HepG2 (cell line): Measurements from ENCODE around the gene ZBTB7B. TPM values are rescaled to one million over a fixed set of nuclear protein-coding genes. Genes with fewer than 3 reads are reported as not detected.

Experiments
- ATAC-seq: fragments of 200-7000 bp; cut with Tn5 transposase; 3 replicates; pipeline ENCODE4 v1.9.1; 2020; ENCODE audit warnings: mild to moderate bottlenecking, moderate library complexity
- BruUV-seq: library from RNA; stranded (reverse); fragments of 400-500 nt; replicated peaks from 2 replicates; lab custom pipeline; 2021; lab: Mats Ljungman, UMichigan
- CTCF ChIA-PET: fragments of 300-600 bp; formaldehyde crosslinking; extraction: SDS; loops from one replicate; lab custom pipeline; 2021; ENCODE audit warnings: low total read pairs, inconsistent platforms, low intra/inter-chr PET ratio; lab: Yijun Ruan, JAX
- POLR2A ChIA-PET: fragments of 350-600 bp; sonication (Branson Sonifier 250); formaldehyde crosslinking; loops from one replicate; lab custom pipeline; 2020; ENCODE audit warnings: antibody characterized with exemption, inconsistent platforms; lab: Yijun Ruan, JAX
- DNase-seq: peaks from one replicate; pipeline ENCODE4 v3.0.0-alpha.2; 2015; ENCODE audit warnings: low spot score
- FAIRE-seq: peaks from 3 replicates; lab custom pipeline; 2011; peaks lifted over from hg19 to GRCh38; lab: Jason Lieb, UNC
- H2AFZ ChIP-seq: one replicate; pipeline ENCODE4 v1.6.1; 2011; ENCODE audit warnings: low read length, inconsistent platforms
- H3K27ac ChIP-seq: fragments of 300-600 bp; 3 replicates; pipeline ENCODE4 v1.8.0; 2011; ENCODE audit warnings: mixed run types, mild to moderate bottlenecking, mixed read lengths, low read length, inconsistent platforms; ENCODE audit not compliant: insufficient read depth; ENCODE audit errors: extremely low read length
- H3K27me3 ChIP-seq, 2 experiments: fragments of 200-600 bp in 1 of 2; 2 replicates in 1 of 2; 3 replicates in 1 of 2; pipeline versions ENCODE4 v1.6.0 to v1.8.0; 2011; ENCODE audit warnings: low read length in 2 of 2, mild to moderate bottlenecking in 2 of 2, moderate library complexity in 2 of 2, inconsistent platforms in 1 of 2; ENCODE audit not compliant: insufficient read depth in 2 of 2, control insufficient read depth in 1 of 2
- H3K36me3 ChIP-seq, 2 experiments: fragments of 200-600 bp in 1 of 2; replicated peaks in 1 of 2; 2 replicates in 1 of 2; 3 replicates in 1 of 2; pipeline versions ENCODE4 v1.5.1 to v1.8.0; 2011; ENCODE audit warnings: low read length in 2 of 2, inconsistent platforms in 1 of 2; ENCODE audit not compliant: insufficient read depth in 2 of 2, control insufficient read depth in 1 of 2
- H3K4me1 ChIP-seq: 2 replicates; pipeline ENCODE4 v1.5.1; 2012; ENCODE audit warnings: low read length, inconsistent platforms; ENCODE audit not compliant: insufficient read depth
- H3K4me2 ChIP-seq: 2 replicates; pipeline ENCODE4 v1.6.0; 2011; ENCODE audit warnings: low read depth, low read length, inconsistent platforms
- H3K4me3 ChIP-seq, 3 experiments: fragments of 200-600 bp in 1 of 3; sonication (generic), shearing (Covaris generic) in 1 of 3; replicated peaks in 1 of 3; 2 replicates each; pipeline ENCODE4 v1.5.1; 2011 to 2016; ENCODE audit warnings: low read length in 3 of 3, inconsistent platforms in 2 of 3, low read depth in 2 of 3, mild to moderate bottlenecking in 2 of 3, control low read depth in 1 of 3, mixed read lengths in 1 of 3; ENCODE audit not compliant: insufficient read depth in 1 of 3
- H3K79me2 ChIP-seq: one replicate; pipeline ENCODE4 v1.6.1; 2011; ENCODE audit warnings: low read length, inconsistent platforms; ENCODE audit not compliant: insufficient read depth
- H3K9ac ChIP-seq: 2 replicates; pipeline ENCODE4 v1.6.0; 2011; ENCODE audit warnings: mild to moderate bottlenecking, low read depth, low read length, inconsistent platforms; ENCODE audit not compliant: insufficient read depth
- H3K9me3 ChIP-seq: 2 replicates; pipeline ENCODE4 v1.5.1; 2012; ENCODE audit warnings: mild to moderate bottlenecking, low read length
- H4K20me1 ChIP-seq: 2 replicates; pipeline ENCODE4 v1.6.0; 2011; ENCODE audit warnings: inconsistent platforms, mild to moderate bottlenecking, low read length, moderate library complexity; ENCODE audit not compliant: insufficient read depth
- AGO1 ChIP-seq: fragments of 200-400 bp; formaldehyde crosslinking; IDR thresholded peaks from 2 replicates; pipeline ENCODE4 v1.6.1; 2017; ENCODE audit warnings: mild to moderate bottlenecking, low read depth, low read length, moderate library complexity; ENCODE audit not compliant: poor library complexity, severe bottlenecking
- ESRRA ChIP-seq: sonication (generic); formaldehyde crosslinking; IDR thresholded peaks from 2 replicates; pipeline ENCODE4 v1.5.1; 2020; ENCODE audit warnings: mild to moderate bottlenecking, low read depth, missing genetic modification reagents
- ZKSCAN1 ChIP-seq: fragments of 150-350 bp; IDR thresholded peaks from 2 replicates; pipeline ENCODE4 v1.6.1; 2014; ENCODE audit warnings: low read length
- ZNF235 ChIP-seq: sonication (generic); formaldehyde crosslinking; IDR thresholded peaks from 2 replicates; pipeline ENCODE4 v1.8.1; 2023; ENCODE audit warnings: mild to moderate bottlenecking, missing genetic modification reagents, borderline replicate concordance
- ZNF510 ChIP-seq: sonication (generic); formaldehyde crosslinking; IDR thresholded peaks from 2 replicates; pipeline ENCODE4 v1.4.0; 2020; ENCODE audit warnings: low read depth, mild to moderate bottlenecking, missing genetic modification reagents
- ZNF749 ChIP-seq: sonication (generic); formaldehyde crosslinking; IDR thresholded peaks from 2 replicates; pipeline ENCODE4 v1.8.0; 2022; ENCODE audit warnings: mild to moderate bottlenecking, missing genetic modification reagents, moderate library complexity, borderline replicate concordance
- ZNF782 ChIP-seq: sonication (generic); formaldehyde crosslinking; IDR thresholded peaks from 2 replicates; pipeline ENCODE4 v1.4.0; 2020; ENCODE audit warnings: missing genetic modification reagents, mild to moderate bottlenecking, borderline replicate concordance
- ZSCAN30 ChIP-seq: sonication (generic); formaldehyde crosslinking; IDR thresholded peaks from 2 replicates; pipeline ENCODE4 v1.5.0; 2020; ENCODE audit warnings: mild to moderate bottlenecking, missing genetic modification reagents
- WGBS: methylation state at CpG from one replicate; pipeline ENCODE4 v1.1.6; 2017; ENCODE audit warnings: low lambda C conversion rate; 5-methylcytosine and 5-hydroxymethylcytosine counted together
- in situ Hi-C: cut with HindIII; loops from 2 replicates; pipeline ENCODE4 v1.10.0; 2017; ENCODE audit warnings: low pct_unique_long_range_greater_than_20kb; ENCODE audit not compliant: extremely low pct_ligation_motif_present
- intact Hi-C: fragments of 100-400 bp; cut with micrococcal nuclease; formaldehyde crosslinking; loops from one replicate; pipeline ENCODE4 v1.10.0; 2022; ENCODE audit not compliant: unreplicated experiment
- polyA plus RNA-seq, 8 experiments: library from polyadenylated mRNA; depleted of rRNA in 3 of 8; stranded (reverse) in 7 of 8; unstranded in 1 of 8; fragments of >200 nt; fragmentation: Illumina TruSeq in 4 of 8; extraction: Trizol in 4 of 8; gene quantifications; 2 replicates each; pipeline versions ENCODE4 v1.2.1 to v1.2.3, GENCODE V29; 2011 to 2016; ENCODE audit warnings: low read depth in 4 of 8, missing spikeins in 1 of 8, mixed read lengths in 1 of 8; ENCODE audit not compliant: insufficient read depth in 1 of 8
- total RNA-seq, 5 experiments: library from RNA; depleted of rRNA; stranded (reverse); fragments of >200 nt; fragmentation: Illumina TruSeq; extraction: Trizol; gene quantifications; 2 replicates each; pipeline ENCODE4 v1.2.3, GENCODE V29; 2016; ENCODE audit warnings: low read depth in 1 of 5
- TF ChIP-seq, protein P1 (sequence below): sonication (generic); formaldehyde crosslinking; conservative IDR thresholded peaks from 2 replicates; pipeline ENCODE4 v1.8.0; 2022; ENCODE audit warnings: mild to moderate bottlenecking, moderate library complexity, missing genetic modification reagents
- TF ChIP-seq, protein P2 (sequence below): sonication (generic); formaldehyde crosslinking; conservative IDR thresholded peaks from 2 replicates; pipeline ENCODE4 v1.4.0; 2020; ENCODE audit warnings: missing genetic modification reagents

ZBTB7B gene
- total and polyA plus RNA-seq, 2 of the 13 experiments (the other 11 are each of a cell fraction or from before 2014, with no cell fraction given) = 15.5 to 17.5 TPM

DNA sequence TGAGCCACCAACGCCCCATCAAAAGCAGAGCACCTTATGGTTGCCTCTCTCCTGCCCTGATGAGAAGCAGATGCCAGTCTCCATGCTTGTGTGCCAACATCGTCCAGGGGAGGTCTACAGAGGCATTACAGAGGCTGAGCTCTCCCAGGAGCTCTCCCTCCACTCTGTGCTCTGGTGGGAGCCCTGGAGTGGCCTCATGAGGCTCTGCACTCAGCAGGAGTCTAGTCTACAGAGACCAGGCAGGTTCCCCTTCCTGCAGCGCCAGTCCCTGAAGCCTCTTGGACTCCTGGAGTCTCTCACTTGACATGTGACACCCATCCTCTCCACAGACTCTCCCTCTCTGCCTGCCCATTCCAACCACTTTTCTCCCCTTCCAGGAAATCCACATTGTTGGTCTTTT, 34.4 kb downstream of the ZBTB7B start:
- Histone ChIP-seq H3K9me3 (no peaks in the 10 kb centered on the region), H3K27ac (no peak overlapping the region), H3K79me2 (no peaks in the 10 kb centered on the region), H3K27me3 (peaks cover 14 to 55% of the 10 kb centered on the region in 2 experiments), H3K9ac (no peak overlapping the region), H3K36me3 (no peaks in the 10 kb centered on the region), H2AFZ (no peak overlapping the region), H3K4me1 (peaks cover 24% of the 10 kb centered on the region), H3K4me2 (no peak overlapping the region), H3K4me3 (no peak overlapping the region), H4K20me1 (no peaks in the 10 kb centered on the region)
- BruUV-seq = no TSS peak
- DNase-seq = no peak
- CTCF ChIA-PET = no interaction called here
- POLR2A ChIA-PET = interaction anchor here (0.9 kb wide), 1 partner anchor 26 kb away, joined by 3 read pairs; the partner anchor contains the start of gene EFNA4
- TF ChIP-seq ESRRA (CRISPR knock-in tag) (no peak), ZSCAN30 (CRISPR knock-in tag) (no peak), AGO1 (no peak), ZNF782 (CRISPR knock-in tag) (no peak), ZNF235 (CRISPR knock-in tag) (no peak), ZKSCAN1 (no peak), ZNF510 (CRISPR knock-in tag) (no peak), ZNF749 (no peak)
- TF ChIP-seq, protein P1, sequence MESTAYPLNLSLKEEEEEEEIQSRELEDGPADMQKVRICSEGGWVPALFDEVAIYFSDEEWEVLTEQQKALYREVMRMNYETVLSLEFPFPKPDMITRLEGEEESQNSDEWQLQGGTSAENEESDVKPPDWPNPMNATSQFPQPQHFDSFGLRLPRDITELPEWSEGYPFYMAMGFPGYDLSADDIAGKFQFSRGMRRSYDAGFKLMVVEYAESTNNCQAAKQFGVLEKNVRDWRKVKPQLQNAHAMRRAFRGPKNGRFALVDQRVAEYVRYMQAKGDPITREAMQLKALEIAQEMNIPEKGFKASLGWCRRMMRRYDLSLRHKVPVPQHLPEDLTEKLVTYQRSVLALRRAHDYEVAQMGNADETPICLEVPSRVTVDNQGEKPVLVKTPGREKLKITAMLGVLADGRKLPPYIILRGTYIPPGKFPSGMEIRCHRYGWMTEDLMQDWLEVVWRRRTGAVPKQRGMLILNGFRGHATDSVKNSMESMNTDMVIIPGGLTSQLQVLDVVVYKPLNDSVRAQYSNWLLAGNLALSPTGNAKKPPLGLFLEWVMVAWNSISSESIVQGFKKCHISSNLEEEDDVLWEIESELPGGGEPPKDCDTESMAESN (CRISPR knock-in tag) = no peak
- TF ChIP-seq, protein P2, sequence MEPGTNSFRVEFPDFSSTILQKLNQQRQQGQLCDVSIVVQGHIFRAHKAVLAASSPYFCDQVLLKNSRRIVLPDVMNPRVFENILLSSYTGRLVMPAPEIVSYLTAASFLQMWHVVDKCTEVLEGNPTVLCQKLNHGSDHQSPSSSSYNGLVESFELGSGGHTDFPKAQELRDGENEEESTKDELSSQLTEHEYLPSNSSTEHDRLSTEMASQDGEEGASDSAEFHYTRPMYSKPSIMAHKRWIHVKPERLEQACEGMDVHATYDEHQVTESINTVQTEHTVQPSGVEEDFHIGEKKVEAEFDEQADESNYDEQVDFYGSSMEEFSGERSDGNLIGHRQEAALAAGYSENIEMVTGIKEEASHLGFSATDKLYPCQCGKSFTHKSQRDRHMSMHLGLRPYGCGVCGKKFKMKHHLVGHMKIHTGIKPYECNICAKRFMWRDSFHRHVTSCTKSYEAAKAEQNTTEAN (CRISPR knock-in tag) = no peak
- WGBS = 0% methylated on average over 1 of the region's 3 CpGs
- in situ Hi-C loops (no loop called here), intact Hi-C loops (no loop called here)
- no peak for FAIRE-seq
- no peak; the same call in 2 of the 3 replicates for ATAC-seq
